ENCODE data around the gene RTEL1. TPM values are rescaled to one million over a fixed set of nuclear protein-coding genes. Genes with fewer than 3 reads are reported as not detected.

RTEL1 gene
- total RNA-seq = 10 to 100 TPM; 38.1 to 39.2 TPM

GRCh38 chr20:63657937-63658748, at the start of gene RTEL1:
RTEL1 (plus strand) TSS chr20:63658312; CDS start chr20:63659403, 1,091 bp downstream.

GRCh38 chr20:63626424-63627128, 31.5 kb upstream of the RTEL1 start, which contains the start of gene GMEB2:
GMEB2 (minus strand) TSS chr20:63627101; CDS start chr20:63619397, 7,704 bp downstream.

GRCh38 chr20:63653041-63653973, 4.8 kb upstream of the RTEL1 start, which contains the start of gene STMN3:
STMN3 (minus strand) TSS chr20:63653424; CDS start chr20:63653345, 79 bp downstream.

GRCh38 chr20:63696628-63697356, 38.7 kb downstream of the RTEL1 start, which contains the start of gene TNFRSF6B:
TNFRSF6B (plus strand) TSS chr20:63696652; CDS start chr20:63696768, 116 bp downstream.

GRCh38 chr20:63707558-63708300, 49.6 kb downstream of the RTEL1 start, which contains the start of the genes ARFRP1 and ZGPAT:
ARFRP1 (minus strand) TSS chr20:63707976; CDS start chr20:63707091, 885 bp downstream.
ZGPAT (plus strand) TSS chr20:63708039; CDS start chr20:63708581, 542 bp downstream.

GRCh38 chr20:63735859-63736718, 78.0 kb downstream of the RTEL1 start, which contains the start of gene LIME1:
LIME1 (plus strand) TSS chr20:63736664; CDS start chr20:63737550, 886 bp downstream.

GRCh38 chr20:63739130-63740069, 81.3 kb downstream of the RTEL1 start, which contains the start of gene SLC2A4RG:
SLC2A4RG (plus strand) TSS chr20:63739776; CDS start chr20:63739913, 137 bp downstream.

Other genes starting within 250 kb of the RTEL1 start
- gene KCNQ2, start 185.7 kb upstream of the RTEL1 start, total RNA-seq = not detected
- under 1 TPM; 0.19 to 0.88 TPM for gene EEF1A2, start 159.2 kb upstream of the RTEL1 start, total RNA-seq
- 100 to 1,000 TPM; 221 to 231 TPM for gene PPDPF, start 137.5 kb upstream of the RTEL1 start, total RNA-seq
- under 1 TPM; 0.48 to 0.50 TPM for gene PTK6, start 120.9 kb upstream of the RTEL1 start, total RNA-seq
- not detected for gene SRMS, start 110.6 kb upstream of the RTEL1 start, total RNA-seq
- gene FNDC11, start 104.2 kb upstream of the RTEL1 start, total RNA-seq = under 1 TPM; 0.50 to 0.63 TPM
- gene HELZ2, start 84.1 kb upstream of the RTEL1 start, total RNA-seq = 10 to 100 TPM; 19.9 to 24.5 TPM
- gene GMEB2, start 31.2 kb upstream of the RTEL1 start, total RNA-seq = 10 to 100 TPM; 17.0 to 17.6 TPM
- 10 to 100 TPM; 48.9 to 49.7 TPM for gene STMN3, start 4.9 kb upstream of the RTEL1 start, total RNA-seq
- gene TNFRSF6B, start 38.3 kb downstream of the RTEL1 start, total RNA-seq = not detected
- gene ARFRP1, start 49.7 kb downstream of the RTEL1 start, total RNA-seq = 10 to 100 TPM; 58.1 to 59.4 TPM
- gene ZGPAT, start 49.7 kb downstream of the RTEL1 start, total RNA-seq = 10 to 100 TPM; 40.7 to 41.1 TPM
- gene LIME1, start 78.4 kb downstream of the RTEL1 start, total RNA-seq = 100 to 1,000 TPM; 290 to 295 TPM
- 100 to 1,000 TPM in 1 of 2 experiments, 10 to 100 TPM in 1; 98.4 to 104 TPM for gene SLC2A4RG, start 81.5 kb downstream of the RTEL1 start, total RNA-seq
- gene ZBTB46, start 173.0 kb downstream of the RTEL1 start, total RNA-seq = under 1 TPM; 0.05 to 0.10 TPM
- gene ABHD16B, start 203.2 kb downstream of the RTEL1 start, total RNA-seq = under 1 TPM in 1 of 2 experiments, not detected in 1; 0.13 TPM
- gene TPD52L2, start 207.0 kb downstream of the RTEL1 start, total RNA-seq = 10 to 100 TPM; 42.7 to 44.8 TPM
- gene DNAJC5, start 236.8 kb downstream of the RTEL1 start, total RNA-seq = 10 to 100 TPM; 48.1 to 51.1 TPM

Data from activated naive CD4-positive, alpha-beta T cell treated with anti-CD3 and anti-CD28 coated beads, Interleukin-2, amount 10 ng/mL, durations not matched to agents 5 hours and 36 hours (primary cell).